ENCODE measurements around the gene RASL12.
A peak's percentile ranks its signal among the peaks of the same experiment; 100 is the strongest.
"Not testable (repeated sequence)": the region's sequence is repeated elsewhere in the genome, so short reads cannot be mapped to it uniquely, and the experiment has no call there.

RASL12 gene

DNA sequence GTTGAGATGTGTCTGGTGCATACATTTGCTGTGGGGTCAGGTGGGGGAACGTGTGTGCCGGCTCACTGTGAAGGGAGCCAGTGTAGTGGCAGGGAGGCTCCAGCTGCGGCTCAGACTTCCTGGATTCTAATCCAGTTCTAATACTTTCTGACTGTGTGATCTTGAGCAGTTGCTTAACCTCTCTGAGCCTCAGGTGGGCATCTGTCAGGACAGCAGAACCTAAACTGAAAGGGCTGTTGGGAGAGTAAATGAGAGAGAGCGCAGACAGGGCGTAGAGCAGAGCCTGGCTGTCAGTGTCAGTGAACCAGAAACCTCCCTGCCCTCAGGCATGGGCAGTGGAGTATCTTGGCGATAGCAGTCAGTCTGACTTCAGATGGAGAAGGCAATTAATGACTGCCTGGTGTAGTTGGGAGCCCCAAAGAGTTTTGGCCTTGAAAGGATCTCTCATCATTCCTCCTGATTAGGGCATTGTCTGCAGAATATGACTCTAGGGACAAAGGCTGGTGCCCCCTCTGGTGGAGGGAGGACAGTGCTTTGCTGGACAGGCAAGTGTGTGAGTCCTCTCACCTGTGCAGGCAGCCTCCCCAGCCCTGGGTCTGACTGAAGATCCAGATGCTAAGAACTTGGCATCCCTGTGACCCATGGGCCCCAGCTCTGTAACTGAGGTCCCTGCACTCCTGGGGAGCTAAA, 18.3 kb upstream of the RASL12 start:
- no peaks in the 10 kb centered on the region for H3K9me3 Mint-ChIP-seq
- H3K4me3 Mint-ChIP-seq, result no peak overlapping the region
- DNase-seq, result no peak
- H3K27ac Mint-ChIP-seq, result peak overlapping the region; percentile 22
- H3K36me3 Mint-ChIP-seq (ENCODE audit: low read depth), result no peaks in the 10 kb centered on the region
- peaks cover 19% of the 10 kb centered on the region for H3K27me3 Mint-ChIP-seq
- peaks cover 16% of the 10 kb centered on the region for H3K4me1 Mint-ChIP-seq (ENCODE audit: low read depth)

GRCh38 chr15:65085207-65085753, 17.5 kb upstream of the RASL12 start:
- no peak for DNase-seq
- H3K36me3 Mint-ChIP-seq (ENCODE audit: low read depth), result no peaks in the 10 kb centered on the region
- H3K4me3 Mint-ChIP-seq, result no peak overlapping the region
- H3K27ac Mint-ChIP-seq, result no peak overlapping the region
- H3K27me3 Mint-ChIP-seq, result peaks cover 21% of the 10 kb centered on the region
- H3K9me3 Mint-ChIP-seq, result no peaks in the 10 kb centered on the region
- H3K4me1 Mint-ChIP-seq (ENCODE audit: low read depth), result peaks cover 16% of the 10 kb centered on the region

DNA sequence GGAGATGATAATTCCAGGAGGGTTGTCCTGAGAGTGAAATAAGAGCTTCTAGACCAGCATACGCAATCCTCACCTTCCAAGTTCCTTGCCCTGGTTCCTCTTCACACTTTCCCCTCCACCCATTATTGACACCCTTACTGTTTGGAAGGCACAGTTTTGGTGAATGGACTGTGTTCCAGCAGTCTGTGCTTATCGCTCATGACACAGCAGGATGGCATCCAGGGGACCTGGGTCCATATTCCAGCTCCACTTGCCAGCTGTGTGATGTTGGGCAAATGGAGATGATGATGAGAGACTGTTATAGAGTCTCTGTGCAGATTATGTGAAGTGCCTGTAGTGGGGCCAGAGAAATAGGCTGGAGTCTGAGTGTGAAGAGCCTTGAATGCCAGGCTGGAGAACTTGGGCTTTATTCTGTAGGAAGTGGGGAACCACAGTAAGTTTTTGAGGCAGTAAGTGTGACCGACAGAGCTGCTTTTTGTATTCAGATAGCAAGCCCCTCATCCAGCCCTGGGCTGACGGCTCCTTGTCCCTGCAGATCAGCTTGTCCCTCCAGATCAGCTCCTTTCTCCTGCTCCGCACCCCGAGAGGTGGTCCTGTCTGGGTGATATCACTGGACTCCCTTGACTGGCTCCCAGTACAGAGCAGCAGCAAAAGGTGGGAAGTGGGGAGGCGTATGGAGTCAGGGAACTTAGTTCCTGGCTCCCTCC, 16.9 kb upstream of the RASL12 start:
- Mint-ChIP-seq H3K4me3 (no peak overlapping the region), H3K27me3 (peaks cover 24% of the 10 kb centered on the region), H3K27ac (no peak overlapping the region), H3K36me3 (ENCODE audit: low read depth) (no peaks in the 10 kb centered on the region), H3K4me1 (ENCODE audit: low read depth) (peaks cover 16% of the 10 kb centered on the region), H3K9me3 (no peaks in the 10 kb centered on the region)
- no peak for DNase-seq

DNA sequence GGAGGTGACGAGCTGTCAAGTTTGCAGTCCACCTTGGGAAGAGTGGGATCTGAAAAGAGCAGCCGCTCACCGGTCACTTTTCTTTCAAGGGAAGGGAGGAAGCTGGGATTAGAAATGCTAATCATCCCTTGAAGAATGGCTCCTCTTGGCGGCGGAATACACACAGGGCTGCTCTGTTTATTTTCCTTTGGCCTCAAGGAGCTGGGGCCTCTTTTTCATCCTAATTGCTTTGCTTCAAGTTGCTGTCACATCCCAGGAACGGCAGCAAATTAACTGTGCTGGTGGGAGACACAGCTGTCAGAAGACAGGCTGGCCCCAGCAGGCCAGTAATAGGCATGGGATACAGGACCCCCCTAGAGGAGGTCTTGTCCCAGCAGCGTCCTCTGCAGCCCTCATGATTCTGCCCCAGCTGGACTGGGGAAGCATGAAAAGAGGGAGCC, 15.5 kb upstream of the RASL12 start:
- H3K27me3 Mint-ChIP-seq, result peaks cover 36% of the 10 kb centered on the region
- H3K4me1 Mint-ChIP-seq (ENCODE audit: low read depth), result peaks cover 16% of the 10 kb centered on the region
- no peaks in the 10 kb centered on the region for H3K36me3 Mint-ChIP-seq (ENCODE audit: low read depth)
- DNase-seq, result no peak
- H3K9me3 Mint-ChIP-seq, result no peaks in the 10 kb centered on the region
- H3K27ac Mint-ChIP-seq, result no peak overlapping the region
- H3K4me3 Mint-ChIP-seq, result no peak overlapping the region

GRCh38 chr15:65082303-65082953, 14.6 kb upstream of the RASL12 start:
- peak overlapping the region; percentile 57 for H3K27ac Mint-ChIP-seq
- no peak for DNase-seq
- no peaks in the 10 kb centered on the region for H3K36me3 Mint-ChIP-seq (ENCODE audit: low read depth)
- H3K4me3 Mint-ChIP-seq, result no peak overlapping the region
- no peaks in the 10 kb centered on the region for H3K9me3 Mint-ChIP-seq
- peaks cover 44% of the 10 kb centered on the region for H3K27me3 Mint-ChIP-seq
- peaks cover 19% of the 10 kb centered on the region for H3K4me1 Mint-ChIP-seq (ENCODE audit: low read depth)

GRCh38 chr15:65081758-65082157, 14.0 kb upstream of the RASL12 start:
- no peak for DNase-seq
- Mint-ChIP-seq H3K27ac (no peak overlapping the region), H3K36me3 (ENCODE audit: low read depth) (no peaks in the 10 kb centered on the region), H3K4me1 (ENCODE audit: low read depth) (peaks cover 19% of the 10 kb centered on the region), H3K27me3 (peaks cover 44% of the 10 kb centered on the region), H3K9me3 (no peaks in the 10 kb centered on the region), H3K4me3 (no peak overlapping the region)

DNA sequence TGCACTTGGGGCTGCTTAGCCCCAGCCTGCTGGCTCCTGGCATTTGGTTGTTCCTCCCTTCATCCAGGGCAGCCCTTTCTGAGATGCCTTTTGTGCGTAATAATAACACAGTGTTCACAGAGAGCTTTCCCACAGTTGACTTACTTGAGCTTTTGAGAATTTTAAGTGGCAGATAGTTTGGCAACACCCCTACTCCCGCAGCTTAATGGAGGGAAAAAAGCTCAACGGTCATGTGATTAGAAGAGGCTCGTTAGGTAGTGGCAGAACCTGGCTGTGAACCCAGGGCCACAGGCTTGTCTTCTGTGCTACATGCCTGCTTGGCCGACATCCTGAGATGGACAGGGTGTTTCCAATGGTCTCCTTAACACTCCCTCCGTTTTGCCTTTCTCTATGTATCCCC, 13.5 kb upstream of the RASL12 start:
- Mint-ChIP-seq H3K4me3 (no peak overlapping the region), H3K9me3 (no peaks in the 10 kb centered on the region), H3K36me3 (ENCODE audit: low read depth) (no peaks in the 10 kb centered on the region), H3K27me3 (peaks cover 48% of the 10 kb centered on the region), H3K27ac (no peak overlapping the region), H3K4me1 (ENCODE audit: low read depth) (peaks cover 19% of the 10 kb centered on the region)
- DNase-seq, result no peak

DNA sequence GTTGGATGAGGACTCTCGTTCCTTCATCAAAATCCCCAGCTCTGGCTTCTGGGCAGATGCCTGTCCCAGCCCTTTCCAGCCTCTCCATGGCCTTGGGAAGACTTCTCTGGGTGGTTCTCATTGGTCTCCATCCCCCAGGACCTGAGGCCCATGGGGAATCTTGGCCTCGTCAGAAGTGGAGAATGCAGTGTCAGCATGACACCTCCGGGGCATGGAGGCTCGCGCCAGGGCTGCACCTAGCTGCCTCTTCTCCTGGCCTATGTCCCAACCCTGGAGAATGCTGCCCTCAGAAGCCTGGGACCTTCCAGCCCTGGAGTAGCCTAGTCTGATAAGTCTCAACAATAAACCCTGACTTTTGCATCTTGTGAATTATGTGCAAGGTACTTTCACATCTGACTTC, 11.8 kb upstream of the RASL12 start:
- no peak overlapping the region for H3K27ac Mint-ChIP-seq
- H3K4me1 Mint-ChIP-seq (ENCODE audit: low read depth), result peaks cover 19% of the 10 kb centered on the region
- no peaks in the 10 kb centered on the region for H3K36me3 Mint-ChIP-seq (ENCODE audit: low read depth)
- H3K9me3 Mint-ChIP-seq, result no peaks in the 10 kb centered on the region
- no peak overlapping the region for H3K4me3 Mint-ChIP-seq
- peaks cover 49% of the 10 kb centered on the region for H3K27me3 Mint-ChIP-seq
- DNase-seq, result no peak

DNA sequence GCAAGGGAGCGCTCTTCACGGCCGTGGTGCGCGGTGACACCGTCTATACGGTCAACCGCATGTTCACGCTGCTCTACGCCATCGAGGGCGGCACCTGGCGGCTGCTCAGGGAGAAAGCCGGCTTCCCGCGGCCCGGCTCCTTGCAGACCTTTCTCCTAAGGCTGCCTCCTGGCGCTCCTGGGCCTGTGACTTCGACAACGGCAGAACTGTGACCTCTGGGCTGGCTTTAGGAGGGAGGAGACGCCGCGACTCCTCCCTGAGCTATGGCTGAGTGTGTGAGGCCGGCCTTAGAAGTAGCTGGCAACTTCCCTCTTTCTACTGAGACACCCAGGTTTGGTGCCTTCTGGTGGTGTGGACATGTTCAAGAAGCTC, 10.2 kb upstream of the RASL12 start:
- H3K4me1 Mint-ChIP-seq (ENCODE audit: low read depth), result peaks cover 18% of the 10 kb centered on the region
- H3K9me3 Mint-ChIP-seq, result no peaks in the 10 kb centered on the region
- DNase-seq, result peak; percentile 72
- no peaks in the 10 kb centered on the region for H3K36me3 Mint-ChIP-seq (ENCODE audit: low read depth)
- H3K27ac Mint-ChIP-seq, result no peak overlapping the region
- no peak overlapping the region for H3K4me3 Mint-ChIP-seq
- peaks cover 44% of the 10 kb centered on the region for H3K27me3 Mint-ChIP-seq

- Mint-ChIP-seq H3K9me3 (no peaks in the 10 kb centered on the region), H3K27me3 (peaks cover 38% of the 10 kb centered on the region), H3K36me3 (ENCODE audit: low read depth) (no peaks in the 10 kb centered on the region), H3K4me3 (no peak overlapping the region), H3K27ac (no peak overlapping the region), H3K4me1 (ENCODE audit: low read depth) (peaks cover 13% of the 10 kb centered on the region)
- no peak for DNase-seq
Measured at GRCh38 chr15:65077291-65077980, 9.6 kb upstream of the RASL12 start.

DNA sequence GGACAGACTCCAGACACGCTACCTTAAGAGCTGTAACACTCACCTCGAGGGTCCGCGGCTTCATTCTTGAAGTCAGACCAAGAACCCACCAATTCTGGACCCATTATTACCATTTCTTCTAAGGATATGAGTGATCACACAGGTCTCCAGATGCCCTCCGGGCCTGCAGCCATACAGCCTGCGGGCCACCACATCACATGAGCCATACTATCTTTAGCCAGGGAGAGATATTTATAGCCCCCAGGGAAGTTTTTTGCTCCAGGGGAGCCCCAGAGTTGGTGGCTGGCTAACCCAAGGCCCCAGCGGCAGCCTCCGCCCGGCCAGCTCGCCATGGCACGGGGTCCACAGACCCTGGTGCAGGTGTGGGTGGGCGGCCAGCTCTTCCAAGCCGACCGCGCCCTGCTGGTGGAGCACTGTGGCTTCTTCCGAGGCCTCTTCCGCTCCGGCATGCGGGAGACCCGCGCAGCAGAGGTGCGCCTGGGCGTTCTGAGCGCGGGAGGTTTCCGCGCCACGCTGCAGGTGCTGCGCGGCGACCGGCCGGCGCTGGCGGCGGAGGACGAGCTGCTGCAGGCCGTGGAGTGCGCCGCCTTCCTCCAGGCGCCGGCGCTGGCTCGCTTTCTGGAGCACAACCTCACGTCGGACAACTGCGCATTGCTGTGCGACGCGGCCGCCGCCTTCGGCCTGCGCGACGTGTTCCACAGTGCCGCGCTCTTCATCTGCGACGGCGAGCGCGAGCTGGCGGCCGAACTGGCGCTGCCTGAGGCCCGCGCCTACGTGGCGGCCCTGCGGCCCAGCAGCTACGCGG, 8.9 kb upstream of the RASL12 start, which contains the start of gene KBTBD13:
KBTBD13 (plus strand) TSS at position 261 of the 805 bp plus-strand sequence; CDS start at position 331, 70 bp downstream.
- peaks cover 34% of the 10 kb centered on the region for H3K27me3 Mint-ChIP-seq
- no peak within 1 kb of the TSS for H3K4me3 Mint-ChIP-seq
- no peaks in the 10 kb centered on the region for H3K36me3 Mint-ChIP-seq (ENCODE audit: low read depth)
- DNase-seq, result no peak
- H3K27ac Mint-ChIP-seq, result no peak within 1 kb of the TSS
- peaks cover 6% of the 10 kb centered on the region for H3K4me1 Mint-ChIP-seq (ENCODE audit: low read depth)
- H3K9me3 Mint-ChIP-seq, result no peaks in the 10 kb centered on the region

DNA sequence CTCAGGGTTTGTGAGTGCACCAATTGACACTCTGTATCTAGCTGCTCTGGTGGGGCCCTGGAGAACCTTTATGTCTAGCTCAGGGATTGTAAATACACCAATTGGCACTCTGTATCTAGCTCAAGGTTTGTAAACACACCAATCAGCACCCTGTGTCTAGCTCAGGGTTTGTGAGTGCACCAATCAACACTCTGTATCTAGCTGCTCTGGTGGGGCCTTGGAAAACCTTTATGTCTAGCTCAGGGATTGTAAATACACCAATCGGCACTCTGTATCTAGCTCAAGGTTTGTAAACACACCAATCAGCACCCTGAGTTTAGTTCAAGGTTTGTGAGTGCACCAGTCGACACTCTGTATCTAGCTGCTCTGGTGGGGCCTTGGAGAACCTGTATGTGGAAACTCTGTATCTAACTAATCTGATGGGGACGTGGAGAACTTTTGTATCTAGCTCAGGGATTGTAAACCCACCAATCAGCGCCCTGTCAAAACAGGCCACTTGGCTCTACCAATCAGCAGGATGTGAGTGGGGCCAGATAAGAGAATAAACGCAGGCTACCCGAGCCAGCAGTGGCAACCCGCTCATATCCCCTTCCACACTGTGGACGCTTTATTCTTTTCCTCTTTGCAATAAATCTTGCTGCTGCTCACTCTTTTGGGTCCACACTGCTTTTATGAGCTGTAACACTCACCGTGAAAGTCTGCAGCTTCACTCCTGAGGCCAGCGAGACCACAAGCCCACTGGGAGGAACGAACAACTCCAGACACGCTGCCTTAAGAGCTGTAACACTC, 8.0 kb upstream of the RASL12 start:
- H3K9me3 Mint-ChIP-seq; H3K36me3 Mint-ChIP-seq (ENCODE audit: low read depth); H3K4me1 Mint-ChIP-seq (ENCODE audit: low read depth); H3K4me3 Mint-ChIP-seq; H3K27ac Mint-ChIP-seq; DNase-seq: not testable (repeated sequence)
- peaks cover 34% of the 10 kb centered on the region for H3K27me3 Mint-ChIP-seq

GRCh38 chr15:65074946-65075345, 7.2 kb upstream of the RASL12 start:
- not testable (repeated sequence) for DNase-seq; H3K9me3 Mint-ChIP-seq; H3K4me1 Mint-ChIP-seq (ENCODE audit: low read depth); H3K36me3 Mint-ChIP-seq (ENCODE audit: low read depth); H3K27ac Mint-ChIP-seq; H3K4me3 Mint-ChIP-seq
- peaks cover 33% of the 10 kb centered on the region for H3K27me3 Mint-ChIP-seq
